IMR-90 (cell line): ENCODE measurements around the gene KCNQ1. TPM values are rescaled to one million over a fixed set of nuclear protein-coding genes. Genes with fewer than 3 reads are reported as not detected.

Experiments used
- ATAC-seq: fragments of 200-7000 bp; cut with Tn5 transposase; 2 replicates; pipeline ENCODE4 v1.9.1; 2020; ENCODE audit warnings: low read depth, mild to moderate bottlenecking, moderate library complexity
- BruUV-seq: library from RNA; stranded (reverse); fragments of 400-500 nt; replicated peaks from 2 replicates; lab custom pipeline; 2021; lab: Mats Ljungman, UMichigan
- CTCF ChIA-PET: fragments of 300-600 bp; formaldehyde crosslinking; extraction: SDS; loops from one replicate; lab custom pipeline; 2021; ENCODE audit warnings: antibody characterized with exemption; lab: Yijun Ruan, JAX
- POLR2A ChIA-PET: fragments of 300-600 bp; sonication (Branson Sonifier 250); formaldehyde crosslinking; loops from one replicate; lab custom pipeline; 2022; ENCODE audit warnings: antibody characterized with exemption; ENCODE audit not compliant: unreplicated experiment; lab: Charles Lee
- DNase-seq: peaks from one replicate; pipeline ENCODE4 v3.0.0; 2013
- H2AFZ ChIP-seq: replicated peaks from 2 replicates; pipeline ENCODE3; 2013; ENCODE audit warnings: low read length, mild to moderate bottlenecking; ENCODE audit not compliant: poor library complexity
- H2AK5ac ChIP-seq: 2 replicates; pipeline ENCODE4 v1.6.1; 2013; ENCODE audit warnings: low read depth, low read length, inconsistent platforms
- H2AK9ac ChIP-seq: replicated peaks from 2 replicates; pipeline ENCODE3; 2013; ENCODE audit warnings: mild to moderate bottlenecking, low read depth, low read length, moderate library complexity; ENCODE audit not compliant: poor library complexity
- H2BK120ac ChIP-seq: 2 replicates; pipeline ENCODE4 v1.6.1; 2013; ENCODE audit warnings: low read depth, low read length, inconsistent platforms
- H2BK15ac ChIP-seq: 3 replicates; pipeline ENCODE4 v1.6.1; 2013; ENCODE audit warnings: low read depth, low read length, inconsistent platforms
- H2BK20ac ChIP-seq: 2 replicates; pipeline ENCODE4 v1.6.1; 2013; ENCODE audit warnings: low read depth, mild to moderate bottlenecking, inconsistent platforms, low read length, moderate library complexity
- H2BK5ac ChIP-seq: 2 replicates; pipeline ENCODE4 v1.6.1; 2013; ENCODE audit warnings: mild to moderate bottlenecking, low read depth, low read length, inconsistent platforms; ENCODE audit not compliant: poor library complexity, severe bottlenecking
- H3K14ac ChIP-seq: replicated peaks from 2 replicates; pipeline ENCODE4 v1.6.1; 2013; ENCODE audit warnings: low read depth, low read length, inconsistent platforms
- H3K18ac ChIP-seq: 2 replicates; pipeline ENCODE4 v1.6.1; 2013; ENCODE audit warnings: low read depth, low read length, control low read depth
- H3K23ac ChIP-seq: 2 replicates; pipeline ENCODE4 v1.6.1; 2013; ENCODE audit warnings: low read depth, low read length, inconsistent platforms
- H3K27ac ChIP-seq: 2 replicates; pipeline ENCODE4 v1.5.1; 2013; ENCODE audit warnings: mild to moderate bottlenecking, control low read depth, low read length; ENCODE audit not compliant: insufficient read depth
- H3K27me3 ChIP-seq: 2 replicates; pipeline ENCODE4 v1.6.1; 2013; ENCODE audit warnings: low read length; ENCODE audit not compliant: control insufficient read depth, insufficient read depth
- H3K36me3 ChIP-seq: 2 replicates; pipeline ENCODE4 v1.6.1; 2013; ENCODE audit warnings: low read length, mixed read lengths; ENCODE audit not compliant: control insufficient read depth, insufficient read depth
- H3K4ac ChIP-seq: 2 replicates; pipeline ENCODE4 v1.6.1; 2013; ENCODE audit warnings: low read depth, low read length, inconsistent platforms
- H3K4me1 ChIP-seq: 2 replicates; pipeline ENCODE4 v1.6.1; 2013; ENCODE audit warnings: low read length, mixed read lengths; ENCODE audit not compliant: control insufficient read depth, insufficient read depth
- H3K4me2 ChIP-seq: 2 replicates; pipeline ENCODE4 v1.6.1; 2013; ENCODE audit warnings: low read depth, mild to moderate bottlenecking, control low read depth, low read length, moderate library complexity
- H3K4me3 ChIP-seq: 2 replicates; pipeline ENCODE4 v1.5.1; 2013; ENCODE audit warnings: low read depth, mild to moderate bottlenecking, control low read depth, low read length, moderate library complexity; ENCODE audit not compliant: insufficient read depth
- H3K56ac ChIP-seq: 2 replicates; pipeline ENCODE4 v1.6.1; 2013; ENCODE audit warnings: low read length, inconsistent platforms; ENCODE audit not compliant: insufficient read depth; ENCODE audit errors: extremely low read depth
- H3K79me1 ChIP-seq, 2 experiments: 2 replicates each; pipeline ENCODE4 v1.6.1; 2013; ENCODE audit warnings: low read length in 2 of 2, inconsistent platforms in 1 of 2, low read depth in 1 of 2
- H3K9ac ChIP-seq: 2 replicates; pipeline ENCODE4 v1.6.1; 2013; ENCODE audit warnings: low read depth, low read length, control low read depth
- H3K9me1 ChIP-seq: 2 replicates; pipeline ENCODE4 v1.6.1; 2013; ENCODE audit warnings: low read length, inconsistent platforms; ENCODE audit not compliant: insufficient read depth
- H3K9me3 ChIP-seq: 2 replicates; pipeline ENCODE4 v1.6.1; 2013; ENCODE audit warnings: low read length; ENCODE audit not compliant: control insufficient read depth, insufficient read depth
- H4K20me1 ChIP-seq: 2 replicates; pipeline ENCODE4 v1.6.1; 2013; ENCODE audit warnings: low read length, inconsistent platforms; ENCODE audit not compliant: insufficient read depth
- H4K5ac ChIP-seq: 2 replicates; pipeline ENCODE4 v1.6.1; 2013; ENCODE audit warnings: mild to moderate bottlenecking, low read depth, low read length, control low read depth
- H4K8ac ChIP-seq, 2 experiments: 2 replicates each; pipeline ENCODE4 v1.6.1; 2013; ENCODE audit warnings: low read depth in 2 of 2, low read length in 2 of 2, control low read depth in 1 of 2, inconsistent platforms in 1 of 2
- H4K91ac ChIP-seq: 2 replicates; pipeline ENCODE4 v1.6.1; 2013; ENCODE audit warnings: low read depth, low read length, inconsistent platforms; ENCODE audit not compliant: insufficient read depth
- CHD1 ChIP-seq: IDR thresholded peaks from 2 replicates; pipeline ENCODE4 v1.6.1; 2012; ENCODE audit warnings: low read depth, low read length, improper control_type of control experiment
- FOS ChIP-seq: fragments of 150-350 bp; IDR thresholded peaks from 2 replicates; pipeline ENCODE4 v1.6.1; 2016; ENCODE audit warnings: low read depth, low read length
- MAFK ChIP-seq: IDR thresholded peaks from 2 replicates; pipeline ENCODE4 v1.6.1; 2012; ENCODE audit warnings: low read depth, low read length, improper control_type of control experiment
- MAZ ChIP-seq: IDR thresholded peaks from 2 replicates; pipeline ENCODE4 v1.6.1; 2012; ENCODE audit warnings: low read depth, mild to moderate bottlenecking, low read length, improper control_type of control experiment, moderate library complexity, borderline replicate concordance
- NFE2L2 ChIP-seq: fragments of 150-350 bp; IDR thresholded peaks from 2 replicates; pipeline ENCODE4 v1.6.1; 2016; ENCODE audit warnings: low read depth, mild to moderate bottlenecking, low read length
- RCOR1 ChIP-seq: IDR thresholded peaks from 2 replicates; pipeline ENCODE4 v1.6.1; 2012; ENCODE audit warnings: mild to moderate bottlenecking, low read length, improper control_type of control experiment; ENCODE audit not compliant: insufficient replicate concordance
- SMC3 ChIP-seq: fragments of 150-350 bp; IDR thresholded peaks from 2 replicates; pipeline ENCODE4 v1.6.1; 2016; ENCODE audit warnings: low read depth, mild to moderate bottlenecking, antibody characterized with exemption, low read length, moderate library complexity
- WGBS, 2 experiments: methylation state at CpG; one replicate each; pipeline versions ENCODE4 v1.1.5 to v1.1.7; 2013; ENCODE audit warnings: missing lambda C conversion rate in 2 of 2; ENCODE audit not compliant: insufficient read length in 1 of 2; ENCODE audit errors: extremely low coverage in 2 of 2; 5-methylcytosine and 5-hydroxymethylcytosine counted together
- dilution Hi-C: fragments of 300-500 bp; cut with HindIII; formaldehyde crosslinking; loops from one replicate; pipeline ENCODE4 v1.14.3; 2018; ENCODE audit warnings: low sequenced_read_pairs; ENCODE audit not compliant: unreplicated experiment
- in situ Hi-C: fragments of 300-500 bp; cut with MboI; formaldehyde crosslinking; loops from 3 replicates; pipeline ENCODE4 v1.14.3; 2019; ENCODE audit warnings: low sequenced_read_pairs, inconsistent platforms, mixed read lengths
- intact Hi-C: fragments of 100-400 bp; cut with micrococcal nuclease; formaldehyde crosslinking; loops from 2 replicates; pipeline ENCODE4 v1.10.0; 2022
- polyA plus RNA-seq, 3 experiments: library from polyadenylated mRNA; depleted of rRNA; stranded (reverse); fragments of >200 nt; gene quantifications; 2 replicates each; pipeline ENCODE4 v1.2.3, GENCODE V29; 2012; ENCODE audit warnings: low replicate concordance in 1 of 3
- total RNA-seq: library from RNA; depleted of rRNA; stranded (reverse); fragments of >200 nt; gene quantifications from 2 replicates; pipeline ENCODE4 v1.2.3, GENCODE V29; 2012
- TF ChIP-seq, protein P1 (sequence below): fragments of 150-350 bp; IDR thresholded peaks from 2 replicates; pipeline ENCODE4 v1.6.1; 2016; ENCODE audit warnings: low read depth, mild to moderate bottlenecking, low read length, moderate library complexity, borderline replicate concordance
- TF ChIP-seq, protein P2 (sequence below): conservative IDR thresholded peaks from 2 replicates; pipeline ENCODE4 v1.5.1; 2012; ENCODE audit warnings: mild to moderate bottlenecking, low read depth, low read length, improper control_type of control experiment

KCNQ1 gene
- total and polyA plus RNA-seq, 2 of the 4 experiments (the other 2 are of a cell fraction) = 0.07 TPM; not detected in 1

DNA sequence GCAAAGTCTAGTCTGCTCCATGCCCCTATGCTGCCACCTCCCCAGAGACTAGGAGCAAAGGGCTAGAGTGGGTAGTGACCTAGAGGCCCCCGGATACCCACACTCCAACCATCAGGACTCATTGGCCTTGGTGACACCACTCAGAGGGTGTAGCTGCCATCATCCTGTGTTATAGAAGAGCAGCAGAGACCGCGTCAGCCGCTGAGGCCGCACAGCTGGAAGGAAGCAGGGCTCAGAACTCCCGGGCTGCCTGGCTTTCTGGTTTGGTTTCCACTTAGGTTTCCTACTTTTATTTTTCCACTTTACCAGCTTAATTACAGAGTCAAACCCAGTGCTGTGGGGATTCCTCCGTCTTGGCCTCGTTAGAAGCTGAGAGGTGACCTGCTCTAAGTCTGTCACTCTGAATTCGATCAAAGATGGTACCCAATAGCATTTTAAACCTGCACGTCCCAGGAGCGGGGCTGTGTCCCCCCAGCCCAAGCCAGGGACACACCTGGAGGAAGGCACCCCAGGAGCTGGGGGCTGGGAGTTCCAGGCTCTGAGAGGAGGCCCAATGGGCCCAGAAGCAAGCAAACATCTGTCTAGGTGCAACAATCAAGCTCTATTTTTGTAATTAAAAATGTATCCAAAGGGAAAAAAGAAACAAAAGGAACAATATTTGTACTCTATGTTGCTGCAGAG, 442.8 kb downstream of the KCNQ1 start (continued):
- TF ChIP-seq, protein P1, sequence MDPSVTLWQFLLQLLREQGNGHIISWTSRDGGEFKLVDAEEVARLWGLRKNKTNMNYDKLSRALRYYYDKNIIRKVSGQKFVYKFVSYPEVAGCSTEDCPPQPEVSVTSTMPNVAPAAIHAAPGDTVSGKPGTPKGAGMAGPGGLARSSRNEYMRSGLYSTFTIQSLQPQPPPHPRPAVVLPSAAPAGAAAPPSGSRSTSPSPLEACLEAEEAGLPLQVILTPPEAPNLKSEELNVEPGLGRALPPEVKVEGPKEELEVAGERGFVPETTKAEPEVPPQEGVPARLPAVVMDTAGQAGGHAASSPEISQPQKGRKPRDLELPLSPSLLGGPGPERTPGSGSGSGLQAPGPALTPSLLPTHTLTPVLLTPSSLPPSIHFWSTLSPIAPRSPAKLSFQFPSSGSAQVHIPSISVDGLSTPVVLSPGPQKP = no peak

DNA sequence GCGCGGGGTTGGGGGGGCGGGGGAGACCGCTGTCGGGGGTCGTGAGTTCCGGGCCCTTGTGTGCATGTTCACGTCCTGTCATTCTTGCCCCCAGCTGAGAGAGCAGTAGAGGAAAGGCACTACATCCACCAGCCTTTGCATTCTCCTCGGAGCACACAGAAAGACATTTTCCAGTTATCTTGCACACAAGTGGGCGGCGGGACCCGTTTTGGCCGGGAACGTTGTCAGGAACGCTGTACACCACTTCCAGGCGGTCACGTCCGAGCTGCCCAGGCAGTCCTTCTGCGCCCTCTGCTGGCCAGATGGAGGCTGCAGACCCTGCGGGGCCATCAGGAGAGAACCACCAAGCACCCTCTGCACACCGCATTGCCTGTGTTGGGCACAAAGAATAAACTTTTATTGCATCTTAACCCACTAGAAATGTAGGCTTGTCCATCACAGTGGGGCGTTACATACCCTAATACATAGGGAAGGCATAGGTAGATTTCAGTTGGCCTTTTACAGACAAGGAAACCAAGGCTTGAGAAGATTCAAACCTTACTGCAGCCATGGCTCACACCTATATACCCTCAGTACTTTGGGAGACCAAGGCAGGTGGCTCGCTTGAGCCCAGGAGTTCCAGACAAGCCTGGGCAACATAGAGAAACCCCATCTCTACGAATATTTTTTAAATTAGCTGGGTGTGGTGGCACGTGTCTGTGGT, 443.6 kb downstream of the KCNQ1 start:
- H3K36me3 ChIP-seq = no peaks in the 10 kb centered on the region
- DNase-seq (peak; percentile 84), ATAC-seq (peak; percentile 24; the same call in 1 of the 2 replicates)
- no peak overlapping the region for H4K5ac ChIP-seq
- CTCF ChIA-PET = interaction anchor here (0.6 to 11.0 kb wide), 4 partner anchors 11 to 510 kb away, joined by 3 to 116 read pairs (median 3); no protein-coding TSS in a partner anchor
- H2AFZ ChIP-seq = peak overlapping the region; percentile 84
- 13% methylated on average over 11 of the region's 25 CpGs; no CpG with 5 or more reads in 1 of the 2 experiments for WGBS, 2 experiments
- peaks cover 31% of the 10 kb centered on the region for H3K4me1 ChIP-seq
- H4K8ac ChIP-seq = no peak overlapping the region
- no peak overlapping the region for H3K4ac ChIP-seq
- H3K9ac ChIP-seq = no peak overlapping the region
- H4K91ac ChIP-seq = no peak overlapping the region
- POLR2A ChIA-PET = no interaction called here
- dilution Hi-C loops = no loop called here
- no peak overlapping the region for H3K23ac ChIP-seq
- 0 out of 2 replicates have a peak, but pooled peaks cover 3% of the 10 kb centered on the region for H3K9me1 ChIP-seq
- in situ Hi-C loops = loop anchor here (5.0 to 25.0 kb wide), 2 partner anchors 356 to 701 kb away; no protein-coding TSS in a partner anchor
- no peaks in the 10 kb centered on the region for H3K27me3 ChIP-seq
- peak overlapping the region; percentile 42; the same call in 1 of the 2 replicates for H3K4me2 ChIP-seq
- H3K79me1 ChIP-seq = no peaks in the 10 kb centered on the region; a peak in 1 of 4 replicates
- H2BK15ac ChIP-seq = no peak overlapping the region
- peak overlapping the region; percentile 40; the same call in 1 of the 2 replicates for H2AK5ac ChIP-seq
- no TSS peak for BruUV-seq
- intact Hi-C loops = loop anchor here (1.0 to 5.0 kb wide), 3 partner anchors 241 to 460 kb away; no protein-coding TSS in a partner anchor
- peaks cover 6% of the 10 kb centered on the region for H4K20me1 ChIP-seq
- no peak overlapping the region for H3K4me3 ChIP-seq
- H2BK20ac ChIP-seq = no peak overlapping the region
- H3K27ac ChIP-seq = no peak overlapping the region
- H2BK120ac ChIP-seq = no peak overlapping the region
- H3K18ac ChIP-seq = no peak overlapping the region
- no peak overlapping the region for H3K56ac ChIP-seq
- H2AK9ac ChIP-seq = peak overlapping the region; percentile 79
- no peak overlapping the region for H3K14ac ChIP-seq
- H2BK5ac ChIP-seq = no peak overlapping the region
- H3K9me3 ChIP-seq = no peaks in the 10 kb centered on the region
- TF ChIP-seq SMC3 (peak; percentile 100), NFE2L2 (no peak), FOS (no peak), MAFK (no peak), MAZ (peak; percentile 57; the same call in 1 of the 2 replicates), CHD1 (no peak), RCOR1 (no peak)
- TF ChIP-seq, protein P2, sequence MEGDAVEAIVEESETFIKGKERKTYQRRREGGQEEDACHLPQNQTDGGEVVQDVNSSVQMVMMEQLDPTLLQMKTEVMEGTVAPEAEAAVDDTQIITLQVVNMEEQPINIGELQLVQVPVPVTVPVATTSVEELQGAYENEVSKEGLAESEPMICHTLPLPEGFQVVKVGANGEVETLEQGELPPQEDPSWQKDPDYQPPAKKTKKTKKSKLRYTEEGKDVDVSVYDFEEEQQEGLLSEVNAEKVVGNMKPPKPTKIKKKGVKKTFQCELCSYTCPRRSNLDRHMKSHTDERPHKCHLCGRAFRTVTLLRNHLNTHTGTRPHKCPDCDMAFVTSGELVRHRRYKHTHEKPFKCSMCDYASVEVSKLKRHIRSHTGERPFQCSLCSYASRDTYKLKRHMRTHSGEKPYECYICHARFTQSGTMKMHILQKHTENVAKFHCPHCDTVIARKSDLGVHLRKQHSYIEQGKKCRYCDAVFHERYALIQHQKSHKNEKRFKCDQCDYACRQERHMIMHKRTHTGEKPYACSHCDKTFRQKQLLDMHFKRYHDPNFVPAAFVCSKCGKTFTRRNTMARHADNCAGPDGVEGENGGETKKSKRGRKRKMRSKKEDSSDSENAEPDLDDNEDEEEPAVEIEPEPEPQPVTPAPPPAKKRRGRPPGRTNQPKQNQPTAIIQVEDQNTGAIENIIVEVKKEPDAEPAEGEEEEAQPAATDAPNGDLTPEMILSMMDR = peak; percentile 99
- TF ChIP-seq, protein P1 = no peak
